HG03378 (cell line): Measurements from ENCODE around the gene DNAJC5G.

Source experiments
- ATAC-seq: cut with Tn5 transposase; IDR thresholded peaks from one replicate; pipeline ENCODE4 v1.9.1; 2021; ENCODE audit warnings: mild to moderate bottlenecking, moderate library complexity; ENCODE audit not compliant: unreplicated experiment

DNAJC5G gene, protein sequence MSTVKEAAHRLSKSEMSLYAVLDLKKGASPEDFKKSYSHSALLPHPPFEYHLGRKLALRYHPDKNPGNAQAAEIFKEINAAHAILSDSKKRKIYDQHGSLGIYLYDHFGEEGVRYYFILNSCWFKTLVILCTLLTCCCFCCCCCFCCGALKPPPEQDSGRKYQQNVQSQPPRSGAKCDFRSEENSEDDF

DNA sequence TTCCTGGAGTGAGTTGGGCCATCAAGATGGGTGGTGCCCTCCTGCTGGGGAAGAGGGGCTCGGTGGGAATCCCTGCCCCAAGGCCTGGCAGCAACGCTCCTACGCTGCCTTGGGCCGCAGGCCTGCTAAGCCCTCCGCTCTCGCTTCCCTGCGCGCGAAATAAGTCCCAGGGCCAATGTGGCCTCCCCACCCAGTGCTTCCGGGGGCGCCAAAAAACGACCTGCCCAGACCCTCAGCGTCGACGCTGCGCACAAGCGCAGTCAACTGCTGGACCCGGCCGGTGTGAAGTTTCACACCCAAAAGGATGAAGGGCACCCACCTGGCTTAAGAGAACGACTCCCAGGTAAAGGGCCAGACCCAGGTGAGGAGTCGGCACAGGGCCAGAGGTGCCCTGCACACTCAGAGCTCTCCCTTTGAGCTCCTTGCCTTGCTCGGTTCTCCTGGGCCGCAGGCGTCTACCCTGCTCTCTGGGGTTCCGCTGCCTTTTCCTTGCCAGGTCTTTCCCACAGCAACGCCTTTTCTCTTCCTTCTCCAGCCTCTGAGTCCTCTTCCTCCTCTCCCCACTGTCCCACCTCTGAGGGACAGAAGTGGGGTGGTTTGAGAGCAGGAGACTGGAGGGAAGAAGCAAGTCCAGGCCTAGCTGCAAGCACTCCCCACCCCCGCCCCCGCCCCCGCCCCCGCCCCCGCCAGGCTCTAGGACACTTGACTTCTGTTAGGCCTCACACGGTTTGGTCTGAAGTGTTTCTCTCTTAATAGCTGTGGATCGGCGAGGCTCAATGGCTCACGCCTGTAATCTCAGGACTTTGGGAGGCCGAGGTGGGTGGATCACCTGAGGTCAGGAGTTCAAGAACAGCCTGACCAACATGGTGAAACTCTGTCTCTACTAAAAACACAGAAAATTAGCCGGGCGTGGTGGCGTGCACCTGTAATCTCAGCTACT is at the start of gene DNAJC5G:
Gene DNAJC5G, plus strand, starts transcription at position 223 of the 940 bp plus-strand sequence. CDS start 1,296 bp downstream, outside the sequence.
- no peak for ATAC-seq

DNA sequence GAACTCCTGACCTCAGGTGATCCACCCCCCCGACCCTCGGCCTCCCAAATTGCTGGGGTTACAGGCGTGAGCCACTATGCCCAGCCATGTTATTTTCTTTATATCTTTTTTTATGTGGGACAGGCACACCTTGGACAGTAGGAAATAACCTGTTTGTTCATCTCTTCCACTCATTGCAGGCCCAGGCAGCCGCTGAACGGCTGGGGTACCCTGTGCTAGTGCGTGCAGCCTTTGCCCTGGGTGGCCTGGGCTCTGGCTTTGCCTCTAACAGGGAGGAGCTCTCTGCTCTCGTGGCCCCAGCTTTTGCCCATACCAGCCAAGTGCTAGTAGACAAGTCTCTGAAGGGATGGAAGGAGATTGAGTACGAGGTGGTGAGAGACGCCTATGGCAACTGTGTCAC is 49.7 kb upstream of the DNAJC5G start:
- ATAC-seq, result no peak

DNA sequence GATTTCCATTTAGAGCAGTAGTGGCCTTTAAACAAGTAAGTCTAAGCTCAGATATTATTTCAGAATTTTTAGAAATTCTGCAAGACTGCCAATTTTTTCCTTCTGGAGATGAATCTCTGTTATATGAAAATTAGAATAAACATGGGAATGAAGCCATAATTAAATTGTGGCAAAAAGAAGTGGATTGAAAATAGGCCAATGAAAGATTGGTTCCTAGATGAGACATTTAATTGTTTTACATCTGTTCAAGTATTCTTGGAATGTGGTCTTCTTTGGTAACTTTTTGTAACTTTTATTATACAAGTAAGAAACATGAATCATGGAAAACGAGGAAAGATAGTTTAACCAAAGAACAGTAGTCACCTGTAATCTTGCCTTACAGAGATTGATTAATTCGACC is 47.7 kb upstream of the DNAJC5G start:
- ATAC-seq, result no peak

DNA sequence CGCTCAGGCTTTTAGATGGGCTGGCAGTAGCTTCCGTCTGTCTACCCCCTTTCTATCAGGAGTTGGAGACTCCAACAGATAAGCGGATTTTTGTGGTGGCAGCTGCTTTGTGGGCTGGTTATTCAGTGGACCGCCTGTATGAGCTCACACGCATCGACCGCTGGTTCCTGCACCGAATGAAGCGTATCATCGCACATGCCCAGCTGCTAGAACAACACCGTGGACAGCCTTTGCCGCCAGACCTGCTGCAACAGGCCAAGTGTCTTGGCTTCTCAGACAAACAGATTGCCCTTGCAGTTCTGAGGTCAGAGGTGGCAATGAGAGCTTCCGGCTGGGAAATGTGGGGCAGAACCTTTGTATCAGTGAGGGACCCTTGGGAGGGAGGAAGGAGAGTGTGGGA is 43.3 kb upstream of the DNAJC5G start:
- no peak for ATAC-seq

DNA sequence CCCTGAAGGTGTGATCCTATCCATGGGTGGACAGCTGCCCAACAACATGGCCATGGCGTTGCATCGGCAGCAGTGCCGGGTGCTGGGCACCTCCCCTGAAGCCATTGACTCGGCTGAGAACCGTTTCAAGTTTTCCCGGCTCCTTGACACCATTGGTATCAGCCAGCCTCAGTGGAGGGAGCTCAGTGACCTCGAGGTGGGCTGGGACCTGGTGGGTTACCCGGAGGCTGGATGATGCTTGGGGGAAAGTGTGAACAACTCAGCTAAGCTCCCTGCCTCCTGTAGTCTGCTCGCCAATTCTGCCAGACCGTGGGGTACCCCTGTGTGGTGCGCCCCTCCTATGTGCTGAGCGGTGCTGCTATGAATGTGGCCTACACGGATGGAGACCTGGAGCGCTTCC is 41.9 kb upstream of the DNAJC5G start:
- ATAC-seq, result no peak

DNA sequence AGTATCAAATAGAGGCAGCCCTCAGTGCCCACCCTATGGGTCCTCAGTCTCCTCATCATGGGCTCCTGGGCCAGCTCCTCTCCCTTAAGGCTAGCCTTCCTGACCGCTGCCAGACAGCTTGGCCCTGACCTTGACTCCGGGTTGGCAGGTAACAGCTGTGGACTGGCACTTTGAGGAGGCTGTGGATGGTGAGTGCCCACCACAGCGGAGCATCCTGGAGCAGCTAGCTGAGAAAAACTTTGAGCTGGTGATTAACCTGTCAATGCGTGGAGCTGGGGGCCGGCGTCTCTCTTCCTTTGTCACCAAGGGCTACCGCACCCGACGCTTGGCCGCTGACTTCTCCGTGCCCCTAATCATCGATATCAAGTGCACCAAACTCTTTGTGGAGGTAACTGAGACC is 39.1 kb upstream of the DNAJC5G start:
- no peak for ATAC-seq

DNA sequence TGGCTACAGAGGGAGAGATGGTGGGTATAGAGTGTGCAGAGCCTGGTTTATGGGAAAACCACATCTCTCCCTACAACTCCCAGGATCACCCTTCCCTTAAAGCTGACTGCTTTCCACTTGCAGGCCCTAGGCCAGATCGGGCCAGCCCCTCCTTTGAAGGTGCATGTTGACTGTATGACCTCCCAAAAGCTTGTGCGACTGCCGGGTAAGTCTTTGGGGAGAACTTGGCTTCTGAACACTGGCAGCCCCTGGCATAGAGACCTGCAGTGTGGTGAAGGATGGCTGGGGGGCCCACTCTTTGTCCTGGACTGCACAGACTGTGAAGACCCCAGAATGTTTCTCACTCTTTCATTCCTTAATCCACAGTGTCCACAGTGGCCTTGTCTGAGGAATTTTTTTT is 38.6 kb upstream of the DNAJC5G start:
- ATAC-seq, result no peak

DNA sequence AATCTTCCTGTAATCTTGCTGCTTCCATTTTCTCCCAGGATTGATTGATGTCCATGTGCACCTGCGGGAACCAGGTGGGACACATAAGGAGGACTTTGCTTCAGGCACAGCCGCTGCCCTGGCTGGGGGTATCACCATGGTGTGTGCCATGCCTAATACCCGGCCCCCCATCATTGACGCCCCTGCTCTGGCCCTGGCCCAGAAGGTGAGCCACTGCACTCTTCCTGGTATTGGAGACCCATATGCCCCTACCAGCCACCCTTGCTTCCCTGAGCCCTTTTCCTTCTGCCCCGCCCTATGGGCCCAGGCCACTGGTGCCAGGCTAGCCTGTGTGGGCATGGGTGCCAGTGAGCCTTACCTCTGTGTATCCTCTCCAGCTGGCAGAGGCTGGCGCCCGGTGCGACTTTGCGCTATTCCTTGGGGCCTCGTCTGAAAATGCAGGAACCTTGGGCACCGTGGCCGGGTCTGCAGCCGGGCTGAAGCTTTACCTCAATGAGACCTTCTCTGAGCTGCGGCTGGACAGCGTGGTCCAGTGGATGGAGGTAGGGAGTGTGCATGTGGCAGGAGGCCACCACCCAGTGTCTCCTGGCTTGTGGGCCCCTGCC is 37.8 kb upstream of the DNAJC5G start:
- no peak for ATAC-seq

DNA sequence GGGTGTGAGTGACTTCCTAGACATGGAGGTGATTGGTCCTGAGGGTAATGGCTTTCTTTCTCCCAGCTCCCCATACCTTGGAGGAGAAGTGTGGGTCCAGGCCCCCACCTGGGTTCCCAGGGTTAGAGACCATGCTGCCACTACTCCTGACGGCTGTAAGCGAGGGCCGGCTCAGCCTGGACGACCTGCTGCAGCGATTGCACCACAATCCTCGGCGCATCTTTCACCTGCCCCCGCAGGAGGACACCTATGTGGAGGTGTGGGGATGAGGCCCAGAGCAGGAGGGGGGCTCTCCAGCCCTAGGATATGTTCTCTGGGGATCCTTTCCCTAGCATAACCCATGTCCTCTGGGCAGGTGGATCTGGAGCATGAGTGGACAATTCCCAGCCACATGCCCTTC is 36.3 kb upstream of the DNAJC5G start:
- no peak for ATAC-seq

DNA sequence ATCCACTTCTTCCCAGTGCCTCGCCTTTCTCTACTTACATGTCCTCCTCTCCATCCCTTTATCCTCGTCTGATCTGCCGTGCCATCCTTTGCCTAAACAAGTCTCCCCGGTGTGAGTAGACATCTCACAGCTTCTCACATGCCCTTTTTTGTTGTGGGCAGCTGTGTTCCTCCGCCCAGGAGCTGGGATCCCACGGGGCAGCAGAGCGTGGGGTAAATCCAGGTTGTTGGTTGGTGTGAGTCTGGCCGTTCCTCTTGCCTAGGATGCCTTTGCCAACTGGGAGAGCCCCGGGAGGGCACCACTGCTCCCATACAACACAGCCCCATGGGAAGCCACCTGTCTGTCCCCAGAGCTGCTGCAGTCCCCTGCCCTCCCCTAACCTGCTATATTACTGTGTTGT is 34.8 kb upstream of the DNAJC5G start:
- ATAC-seq, result no peak

DNA sequence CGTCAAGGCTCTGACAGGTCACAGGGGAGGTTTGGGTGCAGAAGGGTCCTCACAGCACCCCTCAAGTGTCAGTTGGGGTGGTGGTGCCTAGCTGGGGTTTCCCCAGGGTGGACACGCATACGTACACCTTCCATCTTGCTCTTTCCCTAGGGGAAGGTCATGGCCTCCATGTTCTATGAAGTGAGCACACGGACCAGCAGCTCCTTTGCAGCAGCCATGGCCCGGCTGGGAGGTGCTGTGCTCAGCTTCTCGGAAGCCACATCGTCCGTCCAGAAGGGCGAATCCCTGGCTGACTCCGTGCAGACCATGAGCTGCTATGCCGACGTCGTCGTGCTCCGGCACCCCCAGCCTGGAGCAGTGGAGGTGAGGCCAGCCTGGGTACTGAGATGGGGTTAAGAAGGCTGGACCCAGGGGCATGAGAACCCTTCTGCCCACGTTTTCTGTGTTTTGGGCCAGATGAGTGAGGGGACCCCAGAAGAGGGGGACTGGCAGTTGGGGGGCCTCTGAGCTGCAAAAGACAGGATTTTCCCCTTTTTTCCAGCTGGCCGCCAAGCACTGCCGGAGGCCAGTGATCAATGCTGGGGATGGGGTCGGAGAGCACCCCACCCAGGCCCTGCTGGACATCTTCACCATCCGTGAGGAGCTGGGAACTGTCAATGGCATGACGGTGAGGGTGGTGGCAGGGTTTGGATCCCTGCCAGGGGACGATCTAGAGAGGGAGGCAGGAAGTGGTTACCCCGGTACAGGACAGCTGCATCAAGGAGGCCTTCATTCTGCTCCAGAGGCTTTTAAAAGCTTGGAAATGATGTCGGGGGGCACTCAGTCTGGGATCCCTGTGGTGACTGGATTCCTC is 33.2 kb upstream of the DNAJC5G start:
- ATAC-seq, result no peak

DNA sequence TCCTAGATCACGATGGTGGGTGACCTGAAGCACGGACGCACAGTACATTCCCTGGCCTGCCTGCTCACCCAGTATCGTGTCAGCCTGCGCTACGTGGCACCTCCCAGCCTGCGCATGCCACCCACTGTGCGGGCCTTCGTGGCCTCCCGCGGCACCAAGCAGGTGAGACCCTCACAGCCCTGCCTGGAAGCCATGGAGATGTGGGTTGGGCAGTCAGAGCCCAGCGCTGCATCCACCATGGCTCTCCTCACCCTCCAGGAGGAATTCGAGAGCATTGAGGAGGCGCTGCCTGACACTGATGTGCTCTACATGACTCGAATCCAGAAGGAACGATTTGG is 32.6 kb upstream of the DNAJC5G start:
- no peak for ATAC-seq

DNA sequence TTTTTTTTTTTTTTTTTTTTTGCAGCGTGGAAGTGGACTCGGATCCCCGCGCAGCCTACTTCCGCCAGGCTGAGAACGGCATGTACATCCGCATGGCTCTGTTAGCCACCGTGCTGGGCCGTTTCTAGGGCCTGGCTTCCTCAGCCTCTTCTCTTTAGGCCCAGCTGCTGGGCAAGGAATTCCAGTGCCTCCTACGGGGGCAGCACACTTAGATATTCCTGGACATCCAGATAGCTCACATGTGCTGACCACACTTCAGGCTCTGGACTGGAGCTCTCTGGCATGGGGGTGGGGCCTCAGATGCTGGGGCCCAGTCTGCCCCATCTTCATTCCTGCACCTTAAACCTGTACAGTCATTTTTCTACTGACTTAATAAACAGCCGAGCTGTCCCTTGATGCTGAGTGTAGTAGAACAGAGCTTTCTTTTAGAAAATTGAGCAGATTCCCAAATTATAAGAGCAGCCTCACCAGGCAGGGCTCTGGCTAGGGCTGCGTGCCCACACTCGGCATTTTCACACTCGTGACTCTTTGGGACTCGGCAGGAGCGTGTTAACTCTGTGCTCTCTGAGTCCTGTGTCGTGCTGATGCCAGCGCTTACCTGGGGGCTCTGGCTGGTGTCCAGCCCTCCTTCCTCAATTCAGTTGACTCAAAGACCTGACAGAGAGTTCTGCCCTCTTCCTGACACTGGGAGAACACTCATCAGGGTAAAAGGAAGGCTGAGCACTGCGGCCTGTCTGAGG is 31.7 kb upstream of the DNAJC5G start:
- no peak for ATAC-seq

DNA sequence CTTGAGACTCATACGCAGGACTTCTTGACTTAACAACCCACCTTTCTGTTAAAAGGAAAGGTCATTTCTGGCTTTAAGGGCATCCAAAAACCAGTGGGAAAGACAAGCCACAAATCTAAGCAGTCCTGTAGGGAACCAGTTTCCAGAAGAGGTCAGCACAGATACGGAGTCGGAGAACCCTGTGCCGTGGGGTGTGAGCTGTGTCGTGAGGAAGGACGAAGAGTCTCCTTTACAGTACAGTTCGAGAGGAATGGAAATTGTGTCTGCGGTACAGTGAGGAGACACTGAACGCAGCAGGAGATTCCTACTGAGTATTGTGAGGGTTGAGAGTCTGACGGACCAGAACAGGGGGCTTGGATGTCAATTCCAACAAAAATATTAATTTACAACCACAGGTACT is 30.1 kb upstream of the DNAJC5G start:
- no peak for ATAC-seq

DNA sequence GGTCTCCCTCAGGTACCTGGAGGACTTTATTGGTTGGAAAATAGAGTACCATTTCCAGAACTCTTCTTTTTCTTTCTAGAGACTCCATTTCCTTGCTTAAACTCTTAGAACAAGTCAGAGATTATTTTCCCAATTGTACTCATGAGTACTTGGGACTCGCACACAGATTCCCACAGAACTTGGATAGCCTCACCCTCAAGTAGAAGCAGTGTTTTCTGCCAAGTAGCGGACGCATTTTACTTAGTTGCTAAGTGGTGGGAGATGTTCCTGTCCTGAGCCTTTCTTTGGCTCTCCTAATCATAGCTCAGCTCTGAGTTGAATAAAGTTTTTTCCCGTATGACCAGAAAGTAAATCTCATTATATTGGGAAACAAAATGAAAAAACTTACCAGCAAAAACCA is 29.6 kb upstream of the DNAJC5G start:
- no peak for ATAC-seq

DNA sequence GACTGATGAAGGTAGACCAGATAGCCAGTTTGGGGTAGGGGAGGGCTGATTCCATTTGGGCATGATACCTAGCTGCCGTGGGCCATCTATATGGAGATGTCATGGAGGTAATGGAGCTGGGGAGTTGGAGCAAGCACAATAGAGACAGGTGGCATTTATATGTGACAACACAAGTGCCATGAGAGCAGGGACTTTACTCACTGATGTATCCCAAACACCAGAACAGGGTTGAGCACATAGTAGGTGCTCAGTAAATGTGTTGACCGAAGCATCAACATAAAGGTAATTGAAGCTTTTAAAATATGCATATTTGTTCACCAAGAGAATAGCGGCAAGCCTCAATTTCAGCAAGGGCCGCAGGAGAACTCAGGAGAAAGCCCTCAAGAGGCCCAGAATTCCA is 27.3 kb upstream of the DNAJC5G start:
- ATAC-seq, result no peak

DNA sequence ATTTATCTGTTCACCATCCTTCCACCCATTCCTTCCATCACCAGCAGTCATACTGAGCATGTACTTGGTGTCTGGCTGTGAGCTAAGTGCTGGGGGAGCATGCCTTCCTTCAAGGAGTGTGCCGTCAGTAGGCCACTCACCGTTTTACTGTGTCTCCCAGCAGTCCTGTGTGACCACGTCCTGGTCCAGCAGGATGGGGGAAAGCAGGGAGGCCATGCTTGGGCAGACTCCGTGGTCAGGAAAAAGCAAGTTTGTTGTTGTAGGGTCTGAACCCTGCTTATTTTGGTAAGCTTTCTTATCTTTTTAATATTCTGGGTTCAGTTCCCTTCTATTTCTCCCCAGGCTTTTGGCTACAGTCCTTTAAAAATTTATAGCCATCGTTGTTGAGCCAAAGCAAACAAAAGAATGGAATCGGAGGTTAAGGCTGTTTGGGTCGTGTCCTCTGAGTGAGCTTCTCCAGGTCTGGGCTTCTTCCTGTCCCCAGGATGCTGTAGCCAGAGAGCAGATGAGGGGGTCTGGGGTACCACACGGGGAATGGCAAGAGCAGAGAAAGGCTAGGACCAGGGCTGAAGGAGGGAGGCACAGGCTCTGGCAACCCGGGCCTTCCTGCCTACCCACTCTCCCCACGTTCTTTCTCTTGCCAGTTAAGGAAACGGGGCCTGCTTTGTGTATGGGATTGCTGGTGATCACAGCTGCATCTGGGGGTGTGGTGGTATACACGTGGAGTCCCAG is 25.9 kb upstream of the DNAJC5G start:
- ATAC-seq, result no peak

DNA sequence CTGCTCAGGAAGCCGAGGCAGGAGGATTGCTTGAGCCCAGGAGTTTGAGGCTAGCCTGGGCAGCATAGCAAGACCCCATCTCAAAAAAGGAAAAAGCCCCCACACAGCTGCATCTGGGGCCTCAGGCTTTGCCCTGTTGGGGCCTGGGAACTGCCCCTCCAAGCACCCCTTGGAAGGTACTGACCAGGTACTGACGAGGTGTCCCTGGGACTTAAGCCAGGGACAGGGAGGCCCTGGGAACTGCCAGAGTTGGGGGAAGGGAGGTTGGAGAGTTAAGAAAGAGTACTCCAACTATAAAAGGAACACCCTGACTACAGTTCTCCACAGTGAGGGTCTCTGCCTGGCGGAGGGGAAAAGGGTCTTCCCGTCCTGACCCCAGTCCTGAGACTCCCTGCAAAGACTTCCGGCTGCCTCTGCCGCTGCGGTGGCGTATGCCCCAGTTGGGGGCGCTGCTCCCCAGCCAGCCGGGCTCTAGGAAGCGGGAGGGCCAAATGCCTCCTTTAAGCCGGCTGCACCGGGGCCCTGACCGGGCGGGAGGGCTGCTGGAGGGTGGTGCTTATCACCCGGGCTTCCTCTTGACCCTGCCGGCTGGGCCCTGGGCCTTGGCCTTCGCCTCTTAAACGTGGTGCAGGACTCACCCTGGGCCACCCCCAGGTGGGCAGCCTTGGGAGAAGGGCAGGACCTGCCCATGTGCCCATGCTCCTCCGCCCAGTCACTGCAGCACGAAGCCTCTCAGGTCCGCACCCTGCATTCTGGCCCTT is 25.2 kb upstream of the DNAJC5G start:
- no peak for ATAC-seq
